Hepatocyte (in vitro differentiated cells): Measurements from ENCODE around the gene DLG2. TPM values are rescaled to one million over a fixed set of nuclear protein-coding genes. Genes with fewer than 3 reads are reported as not detected.
A peak's percentile ranks its signal among the peaks of the same experiment; 100 is the strongest.

Experiments used
- DNase-seq: peaks from one replicate; pipeline ENCODE4 v3.0.0-alpha.2; 2016; ENCODE audit warnings: low spot score
- H2AFZ ChIP-seq: fragments of 200-600 bp; sonication (generic); 2 replicates; pipeline ENCODE4 v1.6.0; 2016; ENCODE audit warnings: antibody characterized with exemption, mild to moderate bottlenecking
- H3K27ac ChIP-seq: fragments of 200-600 bp; sonication (generic); 2 replicates; pipeline ENCODE4 v1.5.1; 2016; ENCODE audit warnings: mild to moderate bottlenecking
- H3K27me3 ChIP-seq: fragments of 200-600 bp; sonication (generic); 2 replicates; pipeline ENCODE4 v1.6.1; 2016
- H3K36me3 ChIP-seq: fragments of 200-600 bp; sonication (generic); replicated peaks from 2 replicates; pipeline ENCODE4 v1.5.1; 2016; ENCODE audit warnings: low read depth; ENCODE audit not compliant: insufficient read depth
- H3K4me1 ChIP-seq: fragments of 200-600 bp; sonication (generic); 2 replicates; pipeline ENCODE4 v1.5.1; 2016; ENCODE audit warnings: mild to moderate bottlenecking, moderate library complexity; ENCODE audit not compliant: insufficient read depth
- H3K4me2 ChIP-seq: fragments of 200-600 bp; sonication (generic); 2 replicates; pipeline ENCODE4 v1.6.0; 2016
- H3K4me3 ChIP-seq: fragments of 200-600 bp; sonication (generic); 2 replicates; pipeline ENCODE4 v1.5.1; 2016; ENCODE audit warnings: mild to moderate bottlenecking
- H3K79me2 ChIP-seq: fragments of 200-600 bp; sonication (generic); 2 replicates; pipeline ENCODE4 v1.6.0; 2017; ENCODE audit warnings: mild to moderate bottlenecking
- H3K9me2 ChIP-seq: fragments of 200-600 bp; sonication (generic); replicated peaks from 2 replicates; pipeline ENCODE4 v1.6.0; 2017; ENCODE audit warnings: mild to moderate bottlenecking; ENCODE audit not compliant: insufficient read depth
- H3K9me3 ChIP-seq: fragments of 200-600 bp; sonication (generic); 2 replicates; pipeline ENCODE4 v1.5.1; 2016; ENCODE audit warnings: low read depth, mild to moderate bottlenecking
- H4K20me1 ChIP-seq: fragments of 200-600 bp; sonication (generic); 2 replicates; pipeline ENCODE4 v1.6.0; 2016; ENCODE audit warnings: mild to moderate bottlenecking; ENCODE audit not compliant: insufficient read depth, poor library complexity, severe bottlenecking
- EZH2 ChIP-seq: fragments of 200-600 bp; sonication (generic); IDR thresholded peaks from 2 replicates; pipeline ENCODE4 v1.6.1; 2016; ENCODE audit warnings: antibody characterized with exemption, mild to moderate bottlenecking, borderline replicate concordance
- EZH2phosphoT487 ChIP-seq: fragments of 200-600 bp; sonication (generic); IDR thresholded peaks from one replicate; pipeline ENCODE4 v1.6.1; 2018; ENCODE audit warnings: antibody characterized with exemption, mild to moderate bottlenecking, low read depth, moderate library complexity; ENCODE audit not compliant: unreplicated experiment, severe bottlenecking
- WGBS: methylation state at CpG from one replicate; pipeline ENCODE4 v1.1.6; 2016; ENCODE audit warnings: low lambda C conversion rate; ENCODE audit errors: missing lambda C conversion rate; 5-methylcytosine and 5-hydroxymethylcytosine counted together
- polyA plus RNA-seq: library from polyadenylated mRNA; unstranded; fragments of >200 nt; fragmentation: Nextera tagmentation; extraction: Ambion mirVana; gene quantifications from 2 replicates; pipeline ENCODE4 v1.2.1, GENCODE V29; 2016
- total RNA-seq: library from RNA; depleted of rRNA; stranded (reverse); fragments of >200 nt; gene quantifications from 2 replicates; pipeline ENCODE4 v1.2.3, GENCODE V29; 2014
- TF ChIP-seq, protein P1 (sequence below): fragments of 200-600 bp; sonication (generic); IDR thresholded peaks from 2 replicates; pipeline ENCODE4 v1.5.1; 2016; ENCODE audit warnings: antibody characterized with exemption, mild to moderate bottlenecking; ENCODE audit not compliant: poor library complexity

DLG2 gene
- total and polyA plus RNA-seq, 2 experiments from 2014 or later: 2.6 to 6.8 TPM

DNA sequence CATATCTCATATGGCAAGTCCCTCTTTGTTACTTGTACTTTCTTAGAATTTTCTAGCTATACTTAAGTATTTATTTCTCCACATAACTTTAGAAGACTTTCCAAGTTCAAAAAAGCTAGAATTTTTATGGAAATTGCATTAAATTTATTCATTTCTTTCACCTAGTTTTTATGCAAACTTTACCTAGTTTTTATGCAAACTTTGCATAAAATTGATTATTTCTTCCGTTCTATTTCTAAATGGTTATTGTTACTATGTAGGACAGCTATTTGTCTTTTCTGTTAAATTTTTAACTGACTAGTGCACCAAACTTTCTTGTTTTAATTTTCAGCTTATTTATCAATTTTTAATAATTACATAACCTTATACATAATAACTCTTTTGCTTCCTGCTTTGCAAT, 41.0 kb upstream of the DLG2 start:
- no peak for TF ChIP-seq EZH2phosphoT487
- no peak for TF ChIP-seq EZH2
- TF ChIP-seq, protein P1, sequence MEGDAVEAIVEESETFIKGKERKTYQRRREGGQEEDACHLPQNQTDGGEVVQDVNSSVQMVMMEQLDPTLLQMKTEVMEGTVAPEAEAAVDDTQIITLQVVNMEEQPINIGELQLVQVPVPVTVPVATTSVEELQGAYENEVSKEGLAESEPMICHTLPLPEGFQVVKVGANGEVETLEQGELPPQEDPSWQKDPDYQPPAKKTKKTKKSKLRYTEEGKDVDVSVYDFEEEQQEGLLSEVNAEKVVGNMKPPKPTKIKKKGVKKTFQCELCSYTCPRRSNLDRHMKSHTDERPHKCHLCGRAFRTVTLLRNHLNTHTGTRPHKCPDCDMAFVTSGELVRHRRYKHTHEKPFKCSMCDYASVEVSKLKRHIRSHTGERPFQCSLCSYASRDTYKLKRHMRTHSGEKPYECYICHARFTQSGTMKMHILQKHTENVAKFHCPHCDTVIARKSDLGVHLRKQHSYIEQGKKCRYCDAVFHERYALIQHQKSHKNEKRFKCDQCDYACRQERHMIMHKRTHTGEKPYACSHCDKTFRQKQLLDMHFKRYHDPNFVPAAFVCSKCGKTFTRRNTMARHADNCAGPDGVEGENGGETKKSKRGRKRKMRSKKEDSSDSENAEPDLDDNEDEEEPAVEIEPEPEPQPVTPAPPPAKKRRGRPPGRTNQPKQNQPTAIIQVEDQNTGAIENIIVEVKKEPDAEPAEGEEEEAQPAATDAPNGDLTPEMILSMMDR: no peak
- no peak overlapping the region for H3K4me3 ChIP-seq
- H3K36me3 ChIP-seq: no peaks in the 10 kb centered on the region
- H3K9me3 ChIP-seq: no peaks in the 10 kb centered on the region
- H3K79me2 ChIP-seq: peaks cover 13% of the 10 kb centered on the region
- H3K9me2 ChIP-seq: no peaks in the 10 kb centered on the region
- no peaks in the 10 kb centered on the region for H3K27me3 ChIP-seq
- no peak overlapping the region for H2AFZ ChIP-seq
- no peak overlapping the region for H3K27ac ChIP-seq
- H3K4me2 ChIP-seq: no peak overlapping the region
- H3K4me1 ChIP-seq: no peaks in the 10 kb centered on the region
- 93% methylated on average over 1 of the region's 1 CpG for WGBS
- DNase-seq: no peak
- peaks cover 12% of the 10 kb centered on the region for H4K20me1 ChIP-seq

DNA sequence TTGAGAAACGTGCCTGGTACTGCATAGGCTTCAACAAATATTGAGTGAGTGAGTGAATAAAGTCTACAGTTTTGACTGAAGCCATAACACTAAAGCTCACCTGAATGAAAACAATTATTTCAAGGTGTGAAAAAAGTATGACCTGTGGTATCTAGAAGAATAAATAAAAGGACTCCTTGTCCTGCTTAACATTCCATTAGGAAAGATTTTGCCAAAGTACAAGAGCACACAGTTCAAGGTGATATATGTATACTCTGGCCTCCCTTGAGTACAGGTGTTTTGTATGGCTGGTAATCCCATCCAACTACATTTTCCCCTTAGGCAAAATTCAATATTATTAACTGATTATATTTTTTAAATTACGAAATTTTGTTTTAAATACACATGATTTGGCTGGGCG, 39.5 kb upstream of the DLG2 start:
- H3K27me3 ChIP-seq: no peaks in the 10 kb centered on the region
- TF ChIP-seq EZH2 (no peak), EZH2phosphoT487 (no peak)
- TF ChIP-seq, protein P1: no peak
- WGBS: 90% methylated on average over 3 of the region's 3 CpGs
- no peaks in the 10 kb centered on the region for H3K36me3 ChIP-seq
- peaks cover 27% of the 10 kb centered on the region for H4K20me1 ChIP-seq
- no peaks in the 10 kb centered on the region for H3K9me2 ChIP-seq
- H3K4me2 ChIP-seq: no peak overlapping the region
- no peak overlapping the region for H3K4me3 ChIP-seq
- H2AFZ ChIP-seq: peak overlapping the region; percentile 58
- H3K4me1 ChIP-seq: peaks cover 7% of the 10 kb centered on the region
- no peak for DNase-seq
- H3K9me3 ChIP-seq: no peaks in the 10 kb centered on the region
- H3K27ac ChIP-seq: peak overlapping the region; percentile 99
- peaks cover 28% of the 10 kb centered on the region for H3K79me2 ChIP-seq

DNA sequence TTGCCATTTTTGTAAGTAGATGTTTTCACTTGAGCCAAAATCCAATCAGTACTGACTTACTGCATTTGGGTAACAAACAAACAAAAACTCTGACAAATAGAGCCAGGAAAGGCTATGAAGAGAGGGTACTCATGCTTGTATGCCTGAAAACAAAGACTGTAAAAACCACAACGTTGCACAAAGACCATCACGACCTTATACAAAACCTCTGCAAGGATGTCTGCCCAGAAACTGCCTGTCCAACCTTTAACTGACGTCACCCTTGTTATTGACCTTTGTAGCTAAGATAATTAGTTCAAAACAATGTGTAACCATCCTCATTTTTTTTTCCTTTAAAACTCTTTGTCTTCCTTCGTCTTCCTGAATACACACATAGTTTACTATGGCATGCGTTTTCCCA, 38.6 kb upstream of the DLG2 start:
- H3K4me3 ChIP-seq: no peak overlapping the region
- peak overlapping the region; percentile 91 for H3K4me2 ChIP-seq
- H3K79me2 ChIP-seq: peaks cover 37% of the 10 kb centered on the region
- peak; percentile 12 for DNase-seq
- H3K27ac ChIP-seq: peak overlapping the region; percentile 99
- peaks cover 13% of the 10 kb centered on the region for H3K4me1 ChIP-seq
- 67% methylated on average over 5 of the region's 5 CpGs for WGBS
- H3K27me3 ChIP-seq: no peaks in the 10 kb centered on the region
- peaks cover 37% of the 10 kb centered on the region for H4K20me1 ChIP-seq
- no peaks in the 10 kb centered on the region for H3K36me3 ChIP-seq
- TF ChIP-seq EZH2phosphoT487 (no peak), EZH2 (no peak)
- TF ChIP-seq, protein P1: no peak
- no peaks in the 10 kb centered on the region for H3K9me3 ChIP-seq
- no peaks in the 10 kb centered on the region for H3K9me2 ChIP-seq
- peak overlapping the region; percentile 58 for H2AFZ ChIP-seq
